HCT116 (cell line): ENCODE results near the gene WT1. TPM values are rescaled to one million over a fixed set of nuclear protein-coding genes. Genes with fewer than 3 reads are reported as not detected.

Experiments used
- ATAC-seq: fragments of 200-7000 bp; cut with Tn5 transposase; 2 replicates; pipeline ENCODE4 v1.9.1; 2020; ENCODE audit warnings: mild to moderate bottlenecking, moderate library complexity
- Bru-seq: library from RNA; stranded (reverse); fragments of 400-500 nt; gene quantifications from one replicate; lab custom pipeline; 2021; lab: Mats Ljungman, UMichigan
- BruChase-seq, 2 experiments: library from RNA; stranded (reverse); fragments of 400-500 nt; gene quantifications; one replicate each; lab custom pipeline; 2021; lab: Mats Ljungman, UMichigan
- BruUV-seq: library from RNA; stranded (reverse); fragments of 400-500 nt; replicated peaks from 2 replicates; lab custom pipeline; 2021; lab: Mats Ljungman, UMichigan
- CTCF ChIA-PET: fragments of 300-600 bp; sonication (Branson Sonifier 250); formaldehyde crosslinking; loops from one replicate; lab custom pipeline; 2021; ENCODE audit warnings: antibody characterized with exemption; lab: Charles Lee
- POLR2A ChIA-PET: fragments of 300-600, 350-600 bp; sonication (Branson Sonifier 250); formaldehyde crosslinking; loops from one replicate; lab custom pipeline; 2021; ENCODE audit warnings: antibody characterized with exemption; lab: Charles Lee
- RAD21 ChIA-PET, 2 experiments: fragments of 300-600 bp; sonication (Branson Sonifier 250); formaldehyde crosslinking; loops; one replicate each; lab custom pipeline; 2023; ENCODE audit warnings: low total read pairs in 2 of 2; ENCODE audit not compliant: uncharacterized antibody in 2 of 2, unreplicated experiment in 2 of 2, low non-redundant PET in 1 of 2; lab: Charles Lee
- DNase-seq: peaks from one replicate; pipeline ENCODE4 v3.0.0-alpha.2; 2010; ENCODE audit warnings: low read depth, low spot score
- H2AFZ ChIP-seq: fragments of 200-600 bp; shearing (Covaris generic), sonication (generic); 2 replicates; pipeline ENCODE4 v1.6.1; 2017; ENCODE audit warnings: low read depth, mixed run types, mixed read lengths, antibody characterized with exemption, low read length; ENCODE audit not compliant: poor library complexity, severe bottlenecking
- H3K27ac ChIP-seq: 2 replicates; pipeline ENCODE4 v1.5.1; 2012; ENCODE audit warnings: low read depth, low read length
- H3K27me3 ChIP-seq: fragments of 200-600 bp; sonication (generic); 2 replicates; pipeline ENCODE4 v1.6.1; 2016; ENCODE audit warnings: mixed run types, low read length, mixed read lengths; ENCODE audit not compliant: insufficient read depth
- H3K36me3 ChIP-seq, 2 experiments: fragments of 200-500 bp in 1 of 2; fragments of 200-600 bp in 1 of 2; sonication (Bioruptor generic) in 1 of 2; sonication (generic) in 1 of 2; 2 replicates each; pipeline versions ENCODE4 v1.5.1 to v1.6.1; 2014 to 2016; ENCODE audit warnings: low read length in 2 of 2, inconsistent platforms in 1 of 2, mixed read lengths in 1 of 2, mixed run types in 1 of 2; ENCODE audit not compliant: insufficient read depth in 2 of 2, control insufficient read depth in 1 of 2
- H3K4me1 ChIP-seq, 2 experiments: fragments of 200-600 bp in 1 of 2; sonication (generic) in 1 of 2; 2 replicates each; pipeline versions ENCODE4 v1.5.1 to v1.6.1; 2012 to 2017; ENCODE audit warnings: low read length in 2 of 2, inconsistent platforms in 1 of 2, mild to moderate bottlenecking in 1 of 2, mixed read lengths in 1 of 2, mixed run types in 1 of 2, moderate library complexity in 1 of 2; ENCODE audit not compliant: insufficient read depth in 2 of 2, control insufficient read depth in 1 of 2
- H3K4me2 ChIP-seq: fragments of 200-600 bp; sonication (generic); 2 replicates; pipeline ENCODE4 v1.6.1; 2017; ENCODE audit warnings: mixed run types, low read length, mixed read lengths
- H3K4me3 ChIP-seq, 2 experiments: fragments of 200-600 bp in 1 of 2; sonication (generic) in 1 of 2; replicated peaks in 1 of 2; 2 replicates each; pipeline ENCODE4 v1.5.1; 2011 to 2016; ENCODE audit warnings: low read length in 2 of 2, control low read depth in 1 of 2, low read depth in 1 of 2, mild to moderate bottlenecking in 1 of 2, mixed read lengths in 1 of 2, mixed run types in 1 of 2
- H3K79me2 ChIP-seq: fragments of 200-600 bp; sonication (generic); 2 replicates; pipeline ENCODE4 v1.6.1; 2017; ENCODE audit warnings: mild to moderate bottlenecking, mixed run types, low read length, moderate library complexity, mixed read lengths; ENCODE audit not compliant: insufficient read depth
- H3K9ac ChIP-seq: fragments of 200-600 bp; sonication (generic); 2 replicates; pipeline ENCODE4 v1.6.1; 2016; ENCODE audit warnings: low read length, mixed read lengths
- H3K9me2 ChIP-seq: fragments of 200-600 bp; sonication (generic), shearing (Covaris generic); 2 replicates; pipeline ENCODE4 v1.6.1; 2017; ENCODE audit warnings: mixed run types, mild to moderate bottlenecking, moderate library complexity; ENCODE audit not compliant: insufficient read depth
- H3K9me3 ChIP-seq, 2 experiments: fragments of 200-500 bp in 1 of 2; fragments of 200-600 bp in 1 of 2; sonication (Bioruptor generic) in 1 of 2; sonication (generic) in 1 of 2; 2 replicates each; pipeline ENCODE4 v1.6.1; 2014 to 2017; ENCODE audit warnings: low read length in 2 of 2, mixed read lengths in 2 of 2, inconsistent platforms in 1 of 2, low read depth in 1 of 2, mild to moderate bottlenecking in 1 of 2, mixed run types in 1 of 2, moderate library complexity in 1 of 2; ENCODE audit not compliant: control insufficient read depth in 1 of 2, insufficient read depth in 1 of 2
- H4K20me1 ChIP-seq: fragments of 200-600 bp; sonication (generic), shearing (Covaris generic); 2 replicates; pipeline ENCODE4 v1.6.1; 2017; ENCODE audit warnings: mixed run types, mild to moderate bottlenecking, moderate library complexity; ENCODE audit not compliant: insufficient read depth
- CBX3 ChIP-seq: IDR thresholded peaks from 2 replicates; pipeline ENCODE4 v1.6.1; 2012; ENCODE audit warnings: low read depth
- CEBPB ChIP-seq: IDR thresholded peaks from 2 replicates; pipeline ENCODE4 v1.6.1; 2012; ENCODE audit warnings: low read depth
- EGR1 ChIP-seq: IDR thresholded peaks from 2 replicates; pipeline ENCODE4 v1.6.1; 2012; ENCODE audit warnings: low read depth
- ELF1 ChIP-seq: IDR thresholded peaks from 2 replicates; pipeline ENCODE4 v1.6.1; 2012; ENCODE audit warnings: low read depth, borderline replicate concordance
- EZH2phosphoT487 ChIP-seq: fragments of 200-600 bp; IDR thresholded peaks from 2 replicates; pipeline ENCODE4 v1.6.1; 2018; ENCODE audit warnings: antibody characterized with exemption, borderline replicate concordance
- FOSL1 ChIP-seq: IDR thresholded peaks from 2 replicates; pipeline ENCODE4 v1.6.1; 2012; ENCODE audit warnings: low read depth
- JUND ChIP-seq: IDR thresholded peaks from 2 replicates; pipeline ENCODE4 v1.6.1; 2012
- POLR2AphosphoS5 ChIP-seq: IDR thresholded peaks from 2 replicates; pipeline ENCODE4 v1.6.1; 2011; ENCODE audit warnings: mild to moderate bottlenecking, low read depth, low read length, moderate library complexity
- SP1 ChIP-seq: IDR thresholded peaks from 2 replicates; pipeline ENCODE4 v1.6.1; 2012; ENCODE audit warnings: low read depth
- SRF ChIP-seq: IDR thresholded peaks from 2 replicates; pipeline ENCODE4 v1.6.1; 2012; ENCODE audit warnings: low read depth
- TCF7L2 ChIP-seq: IDR thresholded peaks from 2 replicates; pipeline ENCODE4 v1.7.0; 2011; ENCODE audit warnings: borderline replicate concordance, inconsistent platforms; ENCODE audit not compliant: insufficient read depth, insufficient read length; ENCODE audit errors: extremely low read depth
- YY1 ChIP-seq: IDR thresholded peaks from 2 replicates; pipeline ENCODE4 v1.6.1; 2011; ENCODE audit warnings: low read length, low read depth, moderate library complexity, mild to moderate bottlenecking; ENCODE audit not compliant: insufficient replicate concordance; ENCODE audit errors: extremely low read depth
- ZNF274 ChIP-seq: fragments of 200-500 bp; sonication (Bioruptor generic); IDR thresholded peaks from 2 replicates; pipeline ENCODE4 v1.6.1; 2014; ENCODE audit warnings: mild to moderate bottlenecking, low read depth, low read length, inconsistent platforms
- intact Hi-C: fragments of 100-400 bp; cut with micrococcal nuclease; formaldehyde crosslinking; loops from 2 replicates; pipeline ENCODE4 v1.10.0; 2022
- long read RNA-seq: library from polyadenylated mRNA; unstranded; transcript quantifications from one replicate; pipeline ENCODE4 v2.0.0, GENCODE V29; 2021; ENCODE audit not compliant: unreplicated experiment
- polyA plus RNA-seq: library from polyadenylated mRNA; unstranded; fragments of >200 nt; gene quantifications from 2 replicates; pipeline ENCODE4 v1.2.1, GENCODE V29; 2012; ENCODE audit warnings: missing spikeins
- total RNA-seq: library from RNA; stranded (reverse); gene quantifications from one replicate; pipeline ENCODE4 v1.2.1, GENCODE V29; 2021; ENCODE audit not compliant: unreplicated experiment
- TF ChIP-seq, protein P1 (sequence below): IDR thresholded peaks from 2 replicates; pipeline ENCODE4 v1.6.1; 2012; ENCODE audit warnings: low read depth
- TF ChIP-seq, protein P2 (sequence below): IDR thresholded peaks from 2 replicates; pipeline ENCODE4 v1.6.1; 2011; ENCODE audit warnings: mild to moderate bottlenecking, low read length, moderate library complexity; ENCODE audit not compliant: insufficient replicate concordance; ENCODE audit errors: extremely low read depth
- TF ChIP-seq, protein P3 (sequence below): IDR thresholded peaks from 2 replicates; pipeline ENCODE4 v1.6.1; 2012
- TF ChIP-seq, protein P4 (sequence below), 3 experiments: fragments of 200-600 bp in 1 of 3; sonication (generic) in 1 of 3; IDR thresholded peaks in 2 of 3; conservative IDR thresholded peaks in 1 of 3; 2 replicates each; pipeline ENCODE4 v1.5.1; 2012 to 2017; ENCODE audit warnings: low read depth in 2 of 3, low read length in 2 of 3, antibody characterized with exemption in 1 of 3, borderline replicate concordance in 1 of 3, control low read depth in 1 of 3, mild to moderate bottlenecking in 1 of 3, mixed read lengths in 1 of 3, mixed run types in 1 of 3, moderate library complexity in 1 of 3; ENCODE audit not compliant: insufficient read depth in 1 of 3

Gene WT1
- total RNA-seq (0.07 TPM), Bru-seq, nascent RNA (percentile 8 among the genes with signal in this experiment), BruChase-seq, experiment 1, labeled RNA remaining after a 6-hour chase (percentile 4 among the genes with signal in this experiment), BruChase-seq, experiment 2, labeled RNA remaining after a 2-hour chase (percentile 2 among the genes with signal in this experiment)
- polyA plus RNA-seq, result not detected in 2 replicates
- long read RNA-seq, result 0 reads

DNA sequence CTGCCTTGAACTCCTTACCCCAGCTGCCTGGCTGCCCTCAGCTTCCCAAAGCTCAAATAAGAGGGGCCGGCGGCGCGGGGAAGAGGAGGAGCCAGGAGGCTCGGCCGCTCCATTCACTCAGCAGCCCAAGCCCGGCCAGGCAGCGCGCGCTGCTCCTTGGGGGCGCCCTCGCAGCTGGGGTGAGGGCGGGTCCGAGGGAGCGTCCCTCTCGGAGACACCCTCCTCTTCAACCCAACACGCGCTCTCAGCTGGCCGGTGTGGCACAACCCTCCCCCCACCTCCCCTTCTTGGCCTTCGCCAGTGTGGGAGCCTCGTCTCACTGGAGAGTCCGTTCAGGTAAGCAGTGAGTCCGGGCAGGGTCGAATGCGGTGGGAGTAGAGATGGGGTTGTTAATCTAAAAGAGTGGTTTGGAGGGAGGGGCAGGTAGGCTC lies at the start of gene WT1:
Gene WT1, minus strand, starts transcription at position 29 of the 431 bp plus-strand sequence.
- DNase-seq (no peak), ATAC-seq (no peak)
- no peak within 1 kb of the TSS for H3K4me2 ChIP-seq
- no peak within 1 kb of the TSS for H3K9ac ChIP-seq
- no peak within 1 kb of the TSS for H3K27ac ChIP-seq
- ChIA-PET POLR2A (no interaction called here), RAD21 (no interaction called here), CTCF (no interaction called here)
- no peaks in the 10 kb centered on the region for H3K36me3 ChIP-seq
- H3K4me1 ChIP-seq, result no peaks in the 10 kb centered on the region
- no peaks in the 10 kb centered on the region for H3K9me3 ChIP-seq
- H4K20me1 ChIP-seq, result no peaks in the 10 kb centered on the region
- no peaks in the 10 kb centered on the region for H3K79me2 ChIP-seq
- intact Hi-C loops, result no loop called here
- no peaks in the 10 kb centered on the region for H3K9me2 ChIP-seq
- H2AFZ ChIP-seq, result no peak within 1 kb of the TSS
- H3K27me3 ChIP-seq, result peaks cover 11% of the 10 kb centered on the region
- TF ChIP-seq ZNF274 (no peak), SP1 (no peak), POLR2AphosphoS5 (no peak), JUND (no peak), ELF1 (no peak), SRF (no peak), CBX3 (no peak), EZH2phosphoT487 (no peak), TCF7L2 (no peak), CEBPB (no peak), FOSL1 (no peak), YY1 (no peak), EGR1 (no peak)
- TF ChIP-seq, protein P1, sequence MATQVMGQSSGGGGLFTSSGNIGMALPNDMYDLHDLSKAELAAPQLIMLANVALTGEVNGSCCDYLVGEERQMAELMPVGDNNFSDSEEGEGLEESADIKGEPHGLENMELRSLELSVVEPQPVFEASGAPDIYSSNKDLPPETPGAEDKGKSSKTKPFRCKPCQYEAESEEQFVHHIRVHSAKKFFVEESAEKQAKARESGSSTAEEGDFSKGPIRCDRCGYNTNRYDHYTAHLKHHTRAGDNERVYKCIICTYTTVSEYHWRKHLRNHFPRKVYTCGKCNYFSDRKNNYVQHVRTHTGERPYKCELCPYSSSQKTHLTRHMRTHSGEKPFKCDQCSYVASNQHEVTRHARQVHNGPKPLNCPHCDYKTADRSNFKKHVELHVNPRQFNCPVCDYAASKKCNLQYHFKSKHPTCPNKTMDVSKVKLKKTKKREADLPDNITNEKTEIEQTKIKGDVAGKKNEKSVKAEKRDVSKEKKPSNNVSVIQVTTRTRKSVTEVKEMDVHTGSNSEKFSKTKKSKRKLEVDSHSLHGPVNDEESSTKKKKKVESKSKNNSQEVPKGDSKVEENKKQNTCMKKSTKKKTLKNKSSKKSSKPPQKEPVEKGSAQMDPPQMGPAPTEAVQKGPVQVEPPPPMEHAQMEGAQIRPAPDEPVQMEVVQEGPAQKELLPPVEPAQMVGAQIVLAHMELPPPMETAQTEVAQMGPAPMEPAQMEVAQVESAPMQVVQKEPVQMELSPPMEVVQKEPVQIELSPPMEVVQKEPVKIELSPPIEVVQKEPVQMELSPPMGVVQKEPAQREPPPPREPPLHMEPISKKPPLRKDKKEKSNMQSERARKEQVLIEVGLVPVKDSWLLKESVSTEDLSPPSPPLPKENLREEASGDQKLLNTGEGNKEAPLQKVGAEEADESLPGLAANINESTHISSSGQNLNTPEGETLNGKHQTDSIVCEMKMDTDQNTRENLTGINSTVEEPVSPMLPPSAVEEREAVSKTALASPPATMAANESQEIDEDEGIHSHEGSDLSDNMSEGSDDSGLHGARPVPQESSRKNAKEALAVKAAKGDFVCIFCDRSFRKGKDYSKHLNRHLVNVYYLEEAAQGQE, result no peak
- TF ChIP-seq, protein P2, sequence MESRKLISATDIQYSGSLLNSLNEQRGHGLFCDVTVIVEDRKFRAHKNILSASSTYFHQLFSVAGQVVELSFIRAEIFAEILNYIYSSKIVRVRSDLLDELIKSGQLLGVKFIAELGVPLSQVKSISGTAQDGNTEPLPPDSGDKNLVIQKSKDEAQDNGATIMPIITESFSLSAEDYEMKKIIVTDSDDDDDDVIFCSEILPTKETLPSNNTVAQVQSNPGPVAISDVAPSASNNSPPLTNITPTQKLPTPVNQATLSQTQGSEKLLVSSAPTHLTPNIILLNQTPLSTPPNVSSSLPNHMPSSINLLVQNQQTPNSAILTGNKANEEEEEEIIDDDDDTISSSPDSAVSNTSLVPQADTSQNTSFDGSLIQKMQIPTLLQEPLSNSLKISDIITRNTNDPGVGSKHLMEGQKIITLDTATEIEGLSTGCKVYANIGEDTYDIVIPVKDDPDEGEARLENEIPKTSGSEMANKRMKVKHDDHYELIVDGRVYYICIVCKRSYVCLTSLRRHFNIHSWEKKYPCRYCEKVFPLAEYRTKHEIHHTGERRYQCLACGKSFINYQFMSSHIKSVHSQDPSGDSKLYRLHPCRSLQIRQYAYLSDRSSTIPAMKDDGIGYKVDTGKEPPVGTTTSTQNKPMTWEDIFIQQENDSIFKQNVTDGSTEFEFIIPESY, result no peak
- TF ChIP-seq, protein P3, sequence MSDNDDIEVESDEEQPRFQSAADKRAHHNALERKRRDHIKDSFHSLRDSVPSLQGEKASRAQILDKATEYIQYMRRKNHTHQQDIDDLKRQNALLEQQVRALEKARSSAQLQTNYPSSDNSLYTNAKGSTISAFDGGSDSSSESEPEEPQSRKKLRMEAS, result no peak
- TF ChIP-seq, protein P4, sequence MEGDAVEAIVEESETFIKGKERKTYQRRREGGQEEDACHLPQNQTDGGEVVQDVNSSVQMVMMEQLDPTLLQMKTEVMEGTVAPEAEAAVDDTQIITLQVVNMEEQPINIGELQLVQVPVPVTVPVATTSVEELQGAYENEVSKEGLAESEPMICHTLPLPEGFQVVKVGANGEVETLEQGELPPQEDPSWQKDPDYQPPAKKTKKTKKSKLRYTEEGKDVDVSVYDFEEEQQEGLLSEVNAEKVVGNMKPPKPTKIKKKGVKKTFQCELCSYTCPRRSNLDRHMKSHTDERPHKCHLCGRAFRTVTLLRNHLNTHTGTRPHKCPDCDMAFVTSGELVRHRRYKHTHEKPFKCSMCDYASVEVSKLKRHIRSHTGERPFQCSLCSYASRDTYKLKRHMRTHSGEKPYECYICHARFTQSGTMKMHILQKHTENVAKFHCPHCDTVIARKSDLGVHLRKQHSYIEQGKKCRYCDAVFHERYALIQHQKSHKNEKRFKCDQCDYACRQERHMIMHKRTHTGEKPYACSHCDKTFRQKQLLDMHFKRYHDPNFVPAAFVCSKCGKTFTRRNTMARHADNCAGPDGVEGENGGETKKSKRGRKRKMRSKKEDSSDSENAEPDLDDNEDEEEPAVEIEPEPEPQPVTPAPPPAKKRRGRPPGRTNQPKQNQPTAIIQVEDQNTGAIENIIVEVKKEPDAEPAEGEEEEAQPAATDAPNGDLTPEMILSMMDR (IDR thresholded peaks at IDR 0.05 in 2 of 3, conservative IDR thresholded peaks at IDR 0.05 in 1 of 3; ENCODE audit: borderline replicate concordance in 1 of 3, insufficient read depth in 1 of 3, low read depth in 2 of 3, low read length in 2 of 3), result no peak
- H3K4me3 ChIP-seq, result no peak within 1 kb of the TSS
- no TSS peak for BruUV-seq
